Natural killer cell (primary cell): ENCODE results near the gene CCL27. TPM values are rescaled to one million over a fixed set of nuclear protein-coding genes. Genes with fewer than 3 reads are reported as not detected.

Source experiments
- ATAC-seq, 3 donors: fragments of 150-1000 bp in 2 of 3; fragments of 200-7000 bp in 1 of 3; cut with Tn5 transposase; 1 replicate in 1 of 3; 2 replicates in 2 of 3; pipeline ENCODE4 v1.10.0; 2021; ENCODE audit warnings: mild to moderate bottlenecking in 2 of 3, moderate library complexity in 2 of 3
- DNase-seq, 2 donors: peaks; one replicate each; pipeline versions ENCODE4 v3.0.0 to v3.0.0-alpha.2; 2013 to 2021; ENCODE audit warnings: mixed read lengths in 1 of 2
- H3K27ac ChIP-seq: one replicate; pipeline ENCODE4 v1.5.1; 2013; ENCODE audit warnings: mild to moderate bottlenecking, low read length
- H3K27me3 ChIP-seq: one replicate; pipeline ENCODE4 v1.6.1; 2013; ENCODE audit warnings: low read length; ENCODE audit not compliant: control insufficient read depth, insufficient read depth
- H3K36me3 ChIP-seq: one replicate; pipeline ENCODE4 v1.6.1; 2013; ENCODE audit warnings: low read length; ENCODE audit not compliant: control insufficient read depth, insufficient read depth
- H3K4me1 ChIP-seq: one replicate; pipeline ENCODE4 v1.6.1; 2013; ENCODE audit warnings: low read length; ENCODE audit not compliant: control insufficient read depth, insufficient read depth
- H3K4me3 ChIP-seq: one replicate; pipeline ENCODE4 v1.5.1; 2013; ENCODE audit warnings: low read length
- H3K9me3 ChIP-seq: one replicate; pipeline ENCODE4 v1.6.1; 2013; ENCODE audit warnings: low read length; ENCODE audit not compliant: control insufficient read depth, insufficient read depth
- H3K27ac Mint-ChIP-seq, 2 donors: one replicate each; pipeline ENCODE4 v1.8.0; 2022; ENCODE audit warnings: mild to moderate bottlenecking in 2 of 2, mixed read lengths in 2 of 2, moderate library complexity in 1 of 2
- H3K27me3 Mint-ChIP-seq, 2 donors: one replicate each; pipeline ENCODE4 v1.8.0; 2022; ENCODE audit warnings: low read depth in 2 of 2, mixed read lengths in 2 of 2
- H3K36me3 Mint-ChIP-seq: one replicate; pipeline ENCODE4 v1.8.0; 2022; ENCODE audit warnings: mixed read lengths
- H3K4me1 Mint-ChIP-seq, 2 donors: one replicate each; pipeline ENCODE4 v1.8.0; 2022; ENCODE audit warnings: mixed read lengths in 2 of 2
- H3K4me3 Mint-ChIP-seq: one replicate; pipeline ENCODE4 v1.8.0; 2022; ENCODE audit warnings: mild to moderate bottlenecking, moderate library complexity, mixed read lengths
- H3K9me3 Mint-ChIP-seq, 2 donors: one replicate each; pipeline ENCODE4 v1.8.0; 2022; ENCODE audit warnings: mixed read lengths in 2 of 2
- CTCF ChIP-seq: fragments of 200-600 bp; IDR thresholded peaks from one replicate; pipeline ENCODE4 v1.8.0; 2022; ENCODE audit warnings: antibody characterized with exemption
- WGBS: methylation state at CpG from one replicate; pipeline ENCODE4 v1.1.7; 2013; ENCODE audit warnings: missing lambda C conversion rate; ENCODE audit not compliant: insufficient coverage; 5-methylcytosine and 5-hydroxymethylcytosine counted together
- intact Hi-C: fragments of 100-400 bp; cut with micrococcal nuclease; formaldehyde crosslinking; loops from one replicate; pipeline ENCODE4 v1.14.2; 2022
- total RNA-seq, 4 donors: library from RNA; stranded (reverse); fragments of 120-200 nt in 1 of 4; gene quantifications; one replicate each; pipeline versions ENCODE4 v1.2.3 to v1.2.4, GENCODE V29; 2013 to 2022

CCL27 gene, protein sequence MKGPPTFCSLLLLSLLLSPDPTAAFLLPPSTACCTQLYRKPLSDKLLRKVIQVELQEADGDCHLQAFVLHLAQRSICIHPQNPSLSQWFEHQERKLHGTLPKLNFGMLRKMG
- total RNA-seq, result not detected
- total RNA-seq (2013), result not detected

DNA sequence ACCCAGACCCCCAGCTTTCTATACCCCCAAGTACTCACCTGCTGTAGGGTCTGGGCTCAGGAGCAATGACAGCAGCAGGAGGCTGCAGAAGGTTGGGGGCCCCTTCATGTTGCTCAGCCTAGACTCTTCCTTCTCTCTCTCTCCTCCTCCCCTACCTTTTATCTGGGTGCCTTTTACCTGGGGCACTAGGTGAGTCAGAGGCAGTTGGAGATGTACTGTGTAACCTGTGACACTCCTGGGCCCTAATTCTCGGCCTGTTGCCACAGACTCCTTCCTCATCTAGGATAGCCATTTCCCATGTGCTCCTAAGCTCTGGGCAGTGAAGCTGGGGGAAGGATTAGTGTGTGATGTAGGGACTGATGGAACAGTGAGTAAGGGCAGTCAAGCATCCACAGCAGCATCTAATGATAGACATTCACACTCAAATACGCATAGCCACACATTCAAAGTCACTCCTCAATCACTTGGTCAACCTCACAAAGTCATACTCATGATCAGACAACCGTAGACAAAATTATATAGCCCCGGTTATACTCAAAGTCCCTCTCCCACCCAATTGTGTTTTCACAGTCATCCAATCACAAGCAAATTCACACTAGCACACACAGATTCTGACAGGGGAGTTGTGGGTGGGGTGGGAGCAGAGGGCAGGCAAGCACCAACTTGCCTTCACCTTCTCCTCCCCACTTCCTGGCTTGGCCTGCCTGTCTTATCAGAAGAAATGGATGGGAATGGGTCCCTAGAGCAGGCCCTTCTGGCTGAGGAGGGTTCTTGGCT, at the start of gene CCL27:
CCL27 (minus strand) TSS at position 132 of the 777 bp plus-strand sequence; CDS start at position 108, 24 bp downstream.
- peak within 1 kb of the TSS; percentile 8 for H3K27ac ChIP-seq
- intact Hi-C loops, result no loop called here
- H3K4me1 Mint-ChIP-seq, result peaks cover 11 to 26% of the 10 kb centered on the region in 2 donors
- no peaks in the 10 kb centered on the region for H3K36me3 Mint-ChIP-seq
- H3K9me3 Mint-ChIP-seq, result no peaks in the 10 kb centered on the region
- H3K36me3 ChIP-seq, result peaks cover 3% of the 10 kb centered on the region
- no peak within 1 kb of the TSS for H3K4me3 Mint-ChIP-seq
- H3K4me3 ChIP-seq, result no peak within 1 kb of the TSS
- H3K9me3 ChIP-seq, result no peaks in the 10 kb centered on the region
- no peak for TF ChIP-seq CTCF
- no peak for DNase-seq
- ATAC-seq, result no peak
- WGBS, result 91% methylated on average over 3 of the region's 4 CpGs
- no peaks in the 10 kb centered on the region for H3K27me3 ChIP-seq
- H3K4me1 ChIP-seq, result peaks cover 24% of the 10 kb centered on the region
- H3K27ac Mint-ChIP-seq, result peak within 1 kb of the TSS in 1 of 2 donors; percentile 9
- no peaks in the 10 kb centered on the region for H3K27me3 Mint-ChIP-seq

GRCh38 chr9:34712140-34712539, 49.7 kb upstream of the CCL27 start:
- no peak for DNase-seq
- Histone ChIP-seq H3K27me3 (no peaks in the 10 kb centered on the region), H3K4me3 (no peak overlapping the region), H3K36me3 (no peaks in the 10 kb centered on the region), H3K4me1 (no peaks in the 10 kb centered on the region), H3K9me3 (no peaks in the 10 kb centered on the region), H3K27ac (no peak overlapping the region)
- intact Hi-C loops, result no loop called here
- WGBS, result no CpG with 5 or more reads among the region's 1 CpG
- no peaks in the 10 kb centered on the region for H3K4me1 Mint-ChIP-seq
- H3K27ac Mint-ChIP-seq, result no peak overlapping the region
- H3K4me3 Mint-ChIP-seq, result no peak overlapping the region
- H3K9me3 Mint-ChIP-seq, result no peaks in the 10 kb centered on the region
- ATAC-seq, result no peak
- TF ChIP-seq CTCF, result no peak
- peaks cover 14 to 27% of the 10 kb centered on the region in 2 donors for H3K27me3 Mint-ChIP-seq
- H3K36me3 Mint-ChIP-seq, result no peaks in the 10 kb centered on the region

GRCh38 chr9:34710023-34710422, 47.6 kb upstream of the CCL27 start, which contains the start of gene CCL21:
TSS of gene CCL21 (minus strand) at chr9:34710136. CDS start at chr9:34710066, 70 bp downstream.
- Histone ChIP-seq H3K9me3 (no peaks in the 10 kb centered on the region), H3K27ac (no peak within 1 kb of the TSS), H3K4me1 (no peaks in the 10 kb centered on the region), H3K27me3 (no peaks in the 10 kb centered on the region), H3K4me3 (no peak within 1 kb of the TSS), H3K36me3 (no peaks in the 10 kb centered on the region)
- TF ChIP-seq CTCF, result no peak
- DNase-seq (no peak), ATAC-seq (no peak)
- intact Hi-C loops, result no loop called here
- H3K9me3 Mint-ChIP-seq, result no peaks in the 10 kb centered on the region
- H3K36me3 Mint-ChIP-seq, result no peaks in the 10 kb centered on the region
- no peak within 1 kb of the TSS for H3K4me3 Mint-ChIP-seq
- no CpG with 5 or more reads among the region's 2 CpGs for WGBS
- H3K27me3 Mint-ChIP-seq, result peaks cover 16 to 27% of the 10 kb centered on the region in 2 donors
- no peaks in the 10 kb centered on the region for H3K4me1 Mint-ChIP-seq
- no peak within 1 kb of the TSS for H3K27ac Mint-ChIP-seq
